Measurements from ENCODE around the gene KLHL40.

DNA sequence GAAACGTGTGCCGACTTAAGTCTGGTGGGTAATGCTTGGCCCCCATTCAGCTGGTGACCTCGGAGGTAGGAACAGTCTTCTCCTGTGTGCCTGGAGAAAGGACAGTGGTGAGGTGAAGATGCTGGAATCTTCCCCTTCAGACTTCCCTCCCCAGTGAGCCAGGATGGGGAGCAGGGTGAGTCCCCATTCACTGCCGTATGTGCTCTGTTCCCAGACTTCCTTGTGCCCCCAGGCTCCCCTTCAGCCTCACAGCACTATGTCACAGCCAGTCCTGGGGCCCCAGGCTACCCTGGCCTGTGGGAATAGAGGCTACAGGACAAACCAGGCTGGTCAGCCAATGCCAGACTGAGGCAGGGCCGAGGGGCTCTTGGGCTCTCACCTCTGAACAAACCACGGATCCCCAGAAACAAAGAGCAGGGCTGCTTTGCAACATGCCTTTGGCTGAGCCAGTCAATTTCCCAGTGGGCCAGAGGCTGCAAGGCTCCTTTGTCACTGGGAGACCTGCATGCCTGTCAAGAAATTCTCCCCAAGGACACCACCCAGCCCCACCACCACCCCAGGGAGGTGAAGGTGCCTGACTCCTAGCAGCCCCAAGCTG, 49.0 kb downstream of the KLHL40 start:
- TF ChIP-seq POLR2AphosphoS5 (IDR thresholded peaks at IDR 0.05; ENCODE audit: control insufficient read depth, insufficient read depth, low read depth, low read length) (no peak), BRD4 (IDR thresholded peaks at IDR 0.05) (no peak), SETDB1 (IDR thresholded peaks at IDR 0.05; ENCODE audit: low read length) (no peak)
